ENCODE measurements around the gene IER3IP1.
"Not testable (repeated sequence)": the region's sequence is repeated elsewhere in the genome, so short reads cannot be mapped to it uniquely, and the experiment has no call there.

The IER3IP1 gene, protein sequence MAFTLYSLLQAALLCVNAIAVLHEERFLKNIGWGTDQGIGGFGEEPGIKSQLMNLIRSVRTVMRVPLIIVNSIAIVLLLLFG

DNA sequence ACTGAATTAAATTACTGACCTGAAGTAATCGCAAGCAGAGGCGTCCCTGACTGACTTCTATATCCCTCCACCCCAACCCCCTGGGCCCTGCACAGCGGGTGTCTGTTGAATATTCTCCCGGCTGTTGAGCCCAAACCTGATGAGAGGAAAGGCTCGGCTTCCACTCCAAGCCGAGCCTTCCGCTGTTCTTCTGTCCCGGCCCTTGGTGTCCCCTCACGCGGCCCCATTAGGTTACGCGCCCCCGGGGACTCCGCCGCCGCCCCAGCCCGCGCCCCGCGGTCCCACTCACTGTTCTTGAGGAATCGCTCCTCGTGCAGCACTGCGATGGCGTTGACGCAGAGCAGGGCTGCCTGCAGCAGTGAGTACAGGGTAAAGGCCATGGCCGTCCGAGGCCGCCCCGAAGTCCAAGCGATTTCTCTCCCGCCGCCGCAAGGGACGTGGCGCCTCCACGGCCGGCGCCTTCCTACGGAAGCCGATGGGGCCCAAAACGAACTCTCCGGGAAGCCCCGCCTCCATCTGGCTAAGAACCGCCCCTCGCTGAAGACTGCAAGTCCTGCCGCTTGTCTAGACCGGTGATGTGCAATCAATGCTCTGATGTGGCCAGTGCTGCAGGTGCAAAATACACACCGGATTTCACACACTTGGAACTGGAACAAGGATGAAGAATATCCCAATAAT, at the start of gene IER3IP1:
TSS of gene IER3IP1 (minus strand) at position 467 of the 678 bp plus-strand sequence. CDS start at position 380, 87 bp downstream.
- DNase-seq: peak; percentile 95

GRCh38 chr18:47215554-47216138, 39.5 kb upstream of the IER3IP1 start:
- DNase-seq: no peak

GRCh38 chr18:47209171-47209570, 33.0 kb upstream of the IER3IP1 start:
- no peak for DNase-seq

DNA sequence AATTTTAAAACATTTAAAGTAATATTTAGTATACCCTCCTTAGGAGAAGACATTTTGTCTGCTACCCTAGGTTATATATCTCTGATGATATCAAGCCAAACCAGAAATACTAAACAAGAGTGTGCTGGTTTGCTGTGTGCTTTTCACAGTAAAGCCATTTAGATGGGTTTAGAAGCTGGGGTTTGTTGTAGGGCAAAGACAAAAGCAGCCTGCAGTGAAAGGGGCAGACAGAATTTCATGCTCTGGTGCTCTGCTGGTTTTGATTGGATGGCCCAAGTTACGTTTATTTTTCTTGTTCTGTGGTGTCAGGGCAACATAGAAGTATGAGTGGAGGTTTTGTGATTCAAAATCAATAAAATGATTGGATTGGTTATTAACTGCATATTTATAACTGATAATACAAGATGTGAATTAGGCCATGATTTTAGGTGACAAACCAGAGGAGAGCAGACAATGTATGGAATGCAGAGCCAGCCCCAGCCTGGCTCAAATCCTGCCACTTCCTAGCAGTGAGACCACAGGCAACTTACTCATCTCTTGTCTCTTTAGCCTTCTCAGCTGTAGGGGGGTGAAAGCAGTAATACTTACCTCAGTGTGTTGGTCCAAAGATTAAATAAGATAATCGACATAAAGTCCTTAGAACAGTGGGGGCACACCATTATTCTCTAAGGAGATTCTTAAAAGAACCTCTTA, 30.9 kb upstream of the IER3IP1 start:
- no peak for DNase-seq

DNA sequence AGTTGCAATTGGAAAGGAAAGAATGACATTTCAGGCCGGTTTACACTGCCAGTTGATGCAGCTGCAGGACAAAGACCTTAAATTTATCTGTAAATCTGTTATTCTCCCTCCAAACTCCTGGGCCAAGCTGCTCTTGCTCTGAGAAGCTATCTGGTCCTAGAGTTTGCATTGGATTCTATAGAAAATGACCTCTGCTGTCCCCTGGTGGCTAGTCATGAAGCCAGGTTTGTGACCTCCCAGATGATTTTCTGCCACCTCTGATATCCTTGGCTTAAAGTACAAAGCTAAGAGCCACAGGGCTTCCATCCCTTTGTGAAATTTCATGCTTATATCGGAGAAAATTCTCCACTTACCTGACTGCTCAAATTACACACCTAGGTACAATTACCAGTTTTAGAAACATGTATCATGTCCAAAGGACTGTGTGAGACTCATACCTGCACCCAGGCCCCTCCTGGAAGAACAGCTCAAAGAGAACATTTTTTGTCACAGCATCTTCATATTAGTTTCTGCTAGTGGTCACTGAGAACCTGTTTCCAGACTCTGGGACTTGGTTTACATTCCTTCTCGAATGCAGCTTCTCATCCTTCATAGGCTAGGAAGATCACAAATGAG, 28.9 kb upstream of the IER3IP1 start:
- DNase-seq: peak; percentile 65

GRCh38 chr18:47203626-47204464, 27.7 kb upstream of the IER3IP1 start:
- no peak for DNase-seq

- DNase-seq: not testable (repeated sequence)
Observed at GRCh38 chr18:47195961-47196360, 19.8 kb upstream of the IER3IP1 start.

GRCh38 chr18:47191961-47192360, 15.8 kb upstream of the IER3IP1 start:
- DNase-seq: no peak

DNA sequence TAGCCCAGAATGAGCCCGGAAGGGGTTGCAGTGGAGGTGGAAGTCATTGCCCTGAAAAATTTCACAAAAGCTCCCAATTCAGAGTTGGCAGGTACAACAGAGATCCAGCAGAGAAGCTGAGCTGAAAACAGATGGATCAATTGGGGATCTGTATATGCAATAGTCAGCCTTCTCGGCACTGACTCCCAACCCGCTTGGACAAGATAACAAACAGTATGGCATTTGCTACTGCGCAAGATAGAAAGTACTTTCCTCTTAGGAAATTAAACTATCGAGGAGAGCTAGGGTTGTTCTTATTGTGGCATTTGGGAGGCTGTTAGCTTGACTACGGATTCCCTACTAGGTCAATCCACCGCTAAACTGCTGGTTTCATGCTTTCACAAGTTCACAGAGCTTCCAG, 11.6 kb upstream of the IER3IP1 start:
- DNase-seq: no peak

DNA sequence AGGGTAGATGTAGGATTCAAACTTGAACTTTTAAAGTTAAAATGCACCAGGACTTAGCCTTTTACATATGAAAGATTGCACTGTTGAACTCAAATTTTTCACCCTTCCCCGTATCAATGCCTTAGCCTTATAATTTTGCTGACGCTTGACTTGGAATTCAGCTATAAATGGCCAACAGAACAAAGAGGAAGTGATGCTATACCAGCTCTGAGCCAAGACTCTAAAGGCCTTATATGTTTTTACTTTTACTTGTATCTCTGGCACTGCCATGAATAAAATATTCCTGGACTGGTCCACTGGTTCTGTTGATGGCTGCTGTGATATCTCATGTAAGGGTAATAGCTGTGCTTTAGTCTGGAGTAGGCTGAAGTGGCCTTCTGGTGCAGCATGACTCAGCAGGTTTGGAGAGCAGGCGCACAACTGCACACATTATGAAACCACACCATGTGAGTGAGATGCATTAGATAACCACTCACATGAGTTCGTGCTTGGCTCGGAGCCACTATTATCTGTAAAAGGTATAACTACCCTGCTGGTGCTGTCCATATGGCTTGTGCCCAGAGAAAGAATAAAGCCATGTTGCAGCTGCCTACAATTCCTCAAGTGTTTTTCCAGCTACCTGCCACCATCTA, 8.4 kb upstream of the IER3IP1 start:
- DNase-seq: no peak

GRCh38 chr18:47182156-47182555, 6.0 kb upstream of the IER3IP1 start:
- not testable (repeated sequence) for DNase-seq

- DNase-seq: no peak
Observed at GRCh38 chr18:47180765-47181164, 4.6 kb upstream of the IER3IP1 start.

DNA sequence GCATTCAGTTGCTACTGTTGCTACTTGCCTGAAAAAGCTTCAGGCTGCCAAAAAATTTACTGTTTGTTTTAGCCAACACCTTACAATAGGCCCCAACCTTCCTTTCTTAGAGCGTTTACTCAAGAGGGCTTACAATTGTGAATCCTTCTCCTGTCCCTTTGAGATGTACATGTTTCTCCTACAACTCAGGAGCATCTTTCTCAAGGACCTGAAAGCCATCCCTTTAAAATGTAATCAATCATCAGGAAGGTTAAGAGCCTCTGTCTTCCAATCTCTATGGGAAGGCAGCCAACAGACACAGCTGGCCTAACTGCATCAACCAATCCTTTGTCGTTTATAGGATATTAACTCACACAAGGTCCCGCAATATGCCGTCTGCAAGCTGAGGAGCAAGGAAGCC, 3.4 kb upstream of the IER3IP1 start:
- no peak for DNase-seq

GRCh38 chr18:47175283-47175897, 774 bp downstream of the IER3IP1 start:
- no peak for DNase-seq

- no peak for DNase-seq
Observed at GRCh38 chr18:47174545-47175116, 1.5 kb downstream of the IER3IP1 start.

DNA sequence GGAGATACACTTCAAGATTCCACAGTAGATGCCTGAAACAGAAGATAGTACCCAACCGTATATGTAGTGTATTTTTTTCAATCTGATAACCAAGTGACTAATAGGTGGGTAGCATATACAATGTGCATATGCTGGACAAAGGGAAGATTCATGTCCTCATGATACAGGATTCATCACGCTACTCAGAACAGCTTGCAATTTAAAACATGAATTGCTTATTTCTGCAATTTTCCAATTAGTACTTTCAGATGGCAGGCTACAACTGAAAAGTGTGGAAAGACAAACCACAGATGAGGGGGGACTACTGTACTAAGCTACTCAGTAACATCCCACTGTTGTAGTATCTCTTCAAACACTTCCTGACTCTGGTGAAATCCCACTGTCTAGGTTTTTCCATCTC, 3.7 kb downstream of the IER3IP1 start:
- no peak for DNase-seq

DNA sequence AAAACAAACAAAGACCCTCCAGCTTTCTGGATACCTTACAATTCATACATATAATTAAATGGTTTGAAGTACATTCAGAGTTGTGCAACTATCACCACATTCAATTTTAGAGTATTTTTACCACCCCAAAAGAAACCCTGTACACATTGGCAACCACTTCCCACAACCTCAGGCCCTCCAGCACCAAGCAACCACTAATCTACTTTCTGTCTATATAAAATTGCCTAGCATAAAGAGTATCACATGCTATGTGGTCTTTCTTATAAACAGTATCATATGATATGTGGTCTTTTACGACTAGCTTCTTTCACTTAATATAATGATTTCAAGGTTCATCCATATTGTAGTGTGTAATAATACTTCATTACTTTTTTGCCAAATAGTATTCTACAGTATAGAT, 7.3 kb downstream of the IER3IP1 start:
- no peak for DNase-seq

- no peak for DNase-seq
Observed at GRCh38 chr18:47168509-47168908, 7.7 kb downstream of the IER3IP1 start.

DNA sequence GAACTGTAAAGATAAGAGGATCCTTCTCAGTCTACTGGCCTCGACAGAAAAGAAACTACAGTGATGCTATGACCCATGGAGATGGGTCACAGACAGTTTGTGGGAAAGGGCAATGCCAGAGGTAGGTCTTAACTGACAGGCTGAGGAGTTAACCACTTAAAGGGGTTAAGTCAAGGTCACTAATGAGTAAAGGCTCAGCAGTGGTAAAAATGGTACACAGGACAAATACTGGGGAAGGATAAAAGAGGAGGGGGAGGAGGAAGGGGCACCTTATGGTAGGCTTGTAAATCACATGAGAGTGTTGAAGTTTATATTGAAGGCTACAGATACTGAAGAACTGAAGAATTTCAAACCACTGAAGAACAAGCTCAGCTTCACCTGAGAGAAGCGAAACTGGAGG, 9.9 kb downstream of the IER3IP1 start:
- no peak for DNase-seq

- DNase-seq: no peak
Observed at GRCh38 chr18:47163241-47163640, 12.9 kb downstream of the IER3IP1 start.

DNA sequence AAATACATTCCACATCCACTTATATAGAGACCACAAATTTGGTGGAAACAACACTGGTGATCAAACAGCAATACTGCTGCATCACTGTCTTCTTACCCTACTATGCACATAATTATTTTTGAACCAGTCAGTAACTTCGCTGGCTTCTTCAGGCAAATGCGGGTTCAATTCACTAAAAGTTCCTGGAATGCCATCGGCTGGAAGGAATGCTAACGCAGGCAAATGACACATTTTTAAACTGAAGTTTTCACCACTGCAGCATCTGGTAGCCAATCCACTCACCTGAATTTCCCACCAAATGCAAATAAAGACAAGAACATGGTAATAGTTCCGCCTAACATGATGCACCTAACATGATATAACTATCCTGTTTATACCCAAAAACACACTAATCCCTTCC, 15.9 kb downstream of the IER3IP1 start:
- no peak for DNase-seq
